Sigmoid colon (tissue), 4 donors: ENCODE results near the gene DIP2C.

Experiments
- CTCF ChIP-seq, 4 experiments: fragments of 450-650 bp in 3 of 4; fragments of 200-600 bp in 1 of 4; IDR thresholded peaks; one replicate each; pipeline ENCODE4 v1.5.1; 2016 to 2019; ENCODE audit warnings: antibody characterized with exemption in 4 of 4, mild to moderate bottlenecking in 3 of 4, moderate library complexity in 2 of 4
- EP300 ChIP-seq, 4 donors: sonication (generic); formaldehyde crosslinking; IDR thresholded peaks; one replicate each; pipeline ENCODE4 v1.6.1; 2017; ENCODE audit warnings: antibody characterized with exemption in 4 of 4
- POLR2A ChIP-seq, 2 donors: fragments of 450-650 bp; IDR thresholded peaks; one replicate each; pipeline ENCODE4 v1.6.1; 2016; ENCODE audit warnings: antibody characterized with exemption in 2 of 2, mild to moderate bottlenecking in 2 of 2, moderate library complexity in 2 of 2
- POLR2AphosphoS5 ChIP-seq, 4 donors: sonication (generic); formaldehyde crosslinking; IDR thresholded peaks; one replicate each; pipeline ENCODE4 v1.6.1; 2017; ENCODE audit warnings: antibody characterized with exemption in 4 of 4

GRCh38 chr10:338171-339037 is 351.1 kb downstream of the DIP2C start:
- TF ChIP-seq CTCF (IDR thresholded peaks at IDR 0.05), result no peak
- TF ChIP-seq POLR2A (IDR thresholded peaks at IDR 0.05), result no peak
- TF ChIP-seq POLR2AphosphoS5 (IDR thresholded peaks at IDR 0.05), result no peak
- no peak for TF ChIP-seq EP300 (IDR thresholded peaks at IDR 0.05)
